Panc1 (cell line): Measurements from ENCODE around the gene PPP1CC.

Source experiments
- CTCF ChIP-seq: fragments of 450-650 bp; IDR thresholded peaks from 2 replicates; pipeline ENCODE4 v1.5.1; 2017; ENCODE audit warnings: mild to moderate bottlenecking
- POLR2AphosphoS5 ChIP-seq: IDR thresholded peaks from 2 replicates; pipeline ENCODE4 v1.6.1; 2012; ENCODE audit warnings: mild to moderate bottlenecking, low read depth, low read length, moderate library complexity
- REST ChIP-seq, 2 experiments: IDR thresholded peaks; 2 replicates each; pipeline ENCODE4 v1.6.1; 2011 to 2012; ENCODE audit warnings: low read depth in 2 of 2, control low read depth in 1 of 2, low read length in 1 of 2, mild to moderate bottlenecking in 1 of 2, moderate library complexity in 1 of 2; ENCODE audit not compliant: insufficient read depth in 1 of 2

GRCh38 chr12:110690127-110690430 is 52.6 kb downstream of the PPP1CC start:
- TF ChIP-seq POLR2AphosphoS5, result no peak
- no peak for TF ChIP-seq CTCF
- no peak for TF ChIP-seq REST (IDR thresholded peaks at IDR 0.05; ENCODE audit: insufficient read depth in 1 of 2, low read depth in 2 of 2, low read length in 1 of 2)
